Neural cell (in vitro differentiated cells): ENCODE measurements around the gene PCDH17.

ENCODE experiments used
- CTCF ChIP-seq: fragments of 450-650 bp; IDR thresholded peaks from 2 replicates; pipeline ENCODE4 v1.5.1; 2014; ENCODE audit warnings: antibody characterized with exemption, mild to moderate bottlenecking, moderate library complexity; ENCODE audit not compliant: poor library complexity, severe bottlenecking
- EP300 ChIP-seq: fragments of 450-650 bp; conservative IDR thresholded peaks from 2 replicates; pipeline ENCODE4 v1.6.1; 2014; ENCODE audit warnings: antibody characterized with exemption, mild to moderate bottlenecking, moderate library complexity; ENCODE audit not compliant: poor library complexity, severe bottlenecking
- EZH2 ChIP-seq: fragments of 200-600, 300-800 bp; shearing (Covaris generic), sonication (generic); IDR thresholded peaks from 2 replicates; pipeline ENCODE4 v1.6.1; 2014; ENCODE audit warnings: antibody characterized with exemption, low read length, borderline replicate concordance, mild to moderate bottlenecking; ENCODE audit not compliant: insufficient read depth, poor library complexity, severe bottlenecking
- MXI1 ChIP-seq: fragments of 450-650 bp; conservative IDR thresholded peaks from 2 replicates; pipeline ENCODE4 v1.6.1; 2014; ENCODE audit warnings: antibody characterized with exemption, mild to moderate bottlenecking; ENCODE audit not compliant: poor library complexity, severe bottlenecking
- POLR2AphosphoS5 ChIP-seq: IDR thresholded peaks from 2 replicates; pipeline ENCODE4 v1.6.1; 2012
- RAD21 ChIP-seq: fragments of 450-650 bp; conservative IDR thresholded peaks from 2 replicates; pipeline ENCODE4 v1.6.1; 2014; ENCODE audit warnings: antibody characterized with exemption, mild to moderate bottlenecking, moderate library complexity
- REST ChIP-seq: IDR thresholded peaks from 2 replicates; pipeline ENCODE4 v1.6.1; 2012; ENCODE audit warnings: borderline replicate concordance
- SMC3 ChIP-seq: fragments of 450-650 bp; conservative IDR thresholded peaks from 2 replicates; pipeline ENCODE4 v1.6.1; 2014; ENCODE audit warnings: antibody characterized with exemption, mild to moderate bottlenecking, moderate library complexity; ENCODE audit not compliant: poor library complexity

GRCh38 chr13:57665481-57665880, 33.9 kb downstream of the PCDH17 start:
- no peak for TF ChIP-seq CTCF
- TF ChIP-seq POLR2AphosphoS5: no peak
- TF ChIP-seq MXI1: no peak
- TF ChIP-seq REST: no peak
- no peak for TF ChIP-seq EZH2
- TF ChIP-seq SMC3: no peak
- TF ChIP-seq EP300: no peak
- no peak for TF ChIP-seq RAD21
